SH-SY5Y (cell line): Measurements from ENCODE around the gene ENTPD8.

ENCODE experiments used
- GATA2 ChIP-seq: IDR thresholded peaks from 2 replicates; pipeline ENCODE4 v1.6.1; 2011; ENCODE audit warnings: mild to moderate bottlenecking, low read depth, low read length
- GATA3 ChIP-seq: IDR thresholded peaks from 2 replicates; pipeline ENCODE4 v1.6.1; 2011; ENCODE audit warnings: low read depth, mild to moderate bottlenecking, low read length, moderate library complexity

GRCh38 chr9:137459152-137459600 lies 18.0 kb upstream of the ENTPD8 start, which contains the start of gene NSMF:
- TF ChIP-seq GATA2 (no peak), GATA3 (no peak)
